Astrocyte (in vitro differentiated cells and primary cell): Measurements from ENCODE around the gene EPHB2. TPM values are rescaled to one million over a fixed set of nuclear protein-coding genes. Genes with fewer than 3 reads are reported as not detected.

ENCODE experiments used
- DNase-seq: peaks from one replicate; pipeline ENCODE4 v3.0.0-alpha.2; 2010; ENCODE audit warnings: low read depth
- FAIRE-seq: peaks from 2 replicates; lab custom pipeline; 2011; peaks lifted over from hg19 to GRCh38; lab: Jason Lieb, UNC
- H2AFZ ChIP-seq: 2 replicates; pipeline ENCODE4 v1.6.0; 2012; ENCODE audit warnings: low read depth, low read length, inconsistent platforms
- H3K27ac ChIP-seq: 2 replicates; pipeline ENCODE4 v1.5.1; 2011; ENCODE audit warnings: low read depth, low read length, inconsistent platforms
- H3K27me3 ChIP-seq: 2 replicates; pipeline ENCODE4 v1.6.0; 2011; ENCODE audit warnings: low read length, inconsistent platforms; ENCODE audit not compliant: insufficient read depth
- H3K36me3 ChIP-seq: 2 replicates; pipeline ENCODE4 v1.5.1; 2011; ENCODE audit warnings: low read length, inconsistent platforms; ENCODE audit not compliant: insufficient read depth
- H3K4me1 ChIP-seq: 2 replicates; pipeline ENCODE4 v1.5.1; 2011; ENCODE audit warnings: low read length, inconsistent platforms; ENCODE audit not compliant: insufficient read depth
- H3K4me2 ChIP-seq: 2 replicates; pipeline ENCODE4 v1.6.0; 2012; ENCODE audit warnings: low read length, inconsistent platforms
- H3K4me3 ChIP-seq: 2 replicates; pipeline ENCODE4 v1.5.1; 2011; ENCODE audit warnings: low read depth, mild to moderate bottlenecking, low read length, inconsistent platforms; ENCODE audit not compliant: insufficient read depth
- H3K79me2 ChIP-seq: 2 replicates; pipeline ENCODE4 v1.6.0; 2012; ENCODE audit warnings: mild to moderate bottlenecking, low read length, inconsistent platforms; ENCODE audit not compliant: insufficient read depth
- H3K9ac ChIP-seq: 2 replicates; pipeline ENCODE4 v1.6.0; 2012; ENCODE audit warnings: mild to moderate bottlenecking, low read length, inconsistent platforms
- H3K9me3 ChIP-seq: 2 replicates; pipeline ENCODE4 v1.5.1; 2012; ENCODE audit warnings: low read depth, mild to moderate bottlenecking, low read length, inconsistent platforms; ENCODE audit not compliant: insufficient read depth
- H4K20me1 ChIP-seq: 2 replicates; pipeline ENCODE4 v1.6.0; 2012; ENCODE audit warnings: low read length, inconsistent platforms; ENCODE audit not compliant: insufficient read depth
- H3K27ac Mint-ChIP-seq: one replicate; pipeline ENCODE4 v1.8.0; 2021; ENCODE audit warnings: mild to moderate bottlenecking, mixed read lengths; ENCODE audit not compliant: unreplicated experiment
- H3K27me3 Mint-ChIP-seq: one replicate; pipeline ENCODE4 v1.8.0; 2021; ENCODE audit warnings: low read depth, mixed read lengths; ENCODE audit not compliant: unreplicated experiment
- H3K36me3 Mint-ChIP-seq: one replicate; pipeline ENCODE4 v1.8.0; 2021; ENCODE audit warnings: low read depth, mixed read lengths; ENCODE audit not compliant: unreplicated experiment
- H3K4me1 Mint-ChIP-seq: one replicate; pipeline ENCODE4 v1.8.0; 2021; ENCODE audit warnings: low read depth, mixed read lengths; ENCODE audit not compliant: unreplicated experiment
- H3K4me3 Mint-ChIP-seq: one replicate; pipeline ENCODE4 v1.8.0; 2021; ENCODE audit warnings: mild to moderate bottlenecking, moderate library complexity, mixed read lengths; ENCODE audit not compliant: unreplicated experiment
- H3K9me3 Mint-ChIP-seq: one replicate; pipeline ENCODE4 v1.8.0; 2021; ENCODE audit warnings: mild to moderate bottlenecking, mixed read lengths; ENCODE audit not compliant: unreplicated experiment
- EZH2 ChIP-seq: IDR thresholded peaks from 2 replicates; pipeline ENCODE4 v1.6.1; 2012; ENCODE audit warnings: mild to moderate bottlenecking, low read length, inconsistent platforms; ENCODE audit not compliant: insufficient read depth
- total RNA-seq: library from RNA; stranded (reverse); gene quantifications from 2 replicates; pipeline ENCODE4 v1.2.1, GENCODE V29; 2021
- TF ChIP-seq, protein P1 (sequence below): IDR thresholded peaks from 2 replicates; pipeline ENCODE4 v1.5.1; 2011; ENCODE audit warnings: low read depth, mild to moderate bottlenecking, inconsistent platforms, low read length, moderate library complexity; ENCODE audit not compliant: insufficient read depth

EPHB2 gene
- total RNA-seq, 1 donor from 2014 or later, result 8.4 TPM

- peaks cover 9% of the 10 kb centered on the region for H3K4me1 Mint-ChIP-seq
- DNase-seq (no peak), FAIRE-seq (no peak)
- H3K27me3 ChIP-seq, result no peaks in the 10 kb centered on the region
- no peak overlapping the region for H3K4me2 ChIP-seq
- H3K27me3 Mint-ChIP-seq, result peaks cover 23% of the 10 kb centered on the region
- H3K36me3 Mint-ChIP-seq, result no peaks in the 10 kb centered on the region
- no peak overlapping the region for H3K4me3 ChIP-seq
- no peaks in the 10 kb centered on the region for H3K9me3 Mint-ChIP-seq
- H3K27ac Mint-ChIP-seq, result no peak overlapping the region
- H3K4me1 ChIP-seq, result peaks cover 9% of the 10 kb centered on the region
- TF ChIP-seq, protein P1, sequence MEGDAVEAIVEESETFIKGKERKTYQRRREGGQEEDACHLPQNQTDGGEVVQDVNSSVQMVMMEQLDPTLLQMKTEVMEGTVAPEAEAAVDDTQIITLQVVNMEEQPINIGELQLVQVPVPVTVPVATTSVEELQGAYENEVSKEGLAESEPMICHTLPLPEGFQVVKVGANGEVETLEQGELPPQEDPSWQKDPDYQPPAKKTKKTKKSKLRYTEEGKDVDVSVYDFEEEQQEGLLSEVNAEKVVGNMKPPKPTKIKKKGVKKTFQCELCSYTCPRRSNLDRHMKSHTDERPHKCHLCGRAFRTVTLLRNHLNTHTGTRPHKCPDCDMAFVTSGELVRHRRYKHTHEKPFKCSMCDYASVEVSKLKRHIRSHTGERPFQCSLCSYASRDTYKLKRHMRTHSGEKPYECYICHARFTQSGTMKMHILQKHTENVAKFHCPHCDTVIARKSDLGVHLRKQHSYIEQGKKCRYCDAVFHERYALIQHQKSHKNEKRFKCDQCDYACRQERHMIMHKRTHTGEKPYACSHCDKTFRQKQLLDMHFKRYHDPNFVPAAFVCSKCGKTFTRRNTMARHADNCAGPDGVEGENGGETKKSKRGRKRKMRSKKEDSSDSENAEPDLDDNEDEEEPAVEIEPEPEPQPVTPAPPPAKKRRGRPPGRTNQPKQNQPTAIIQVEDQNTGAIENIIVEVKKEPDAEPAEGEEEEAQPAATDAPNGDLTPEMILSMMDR, result no peak
- no peak for TF ChIP-seq EZH2
- no peak overlapping the region for H2AFZ ChIP-seq
- H3K79me2 ChIP-seq, result peaks cover 87% of the 10 kb centered on the region
- peaks cover 74% of the 10 kb centered on the region for H4K20me1 ChIP-seq
- H3K9me3 ChIP-seq, result no peaks in the 10 kb centered on the region
- H3K27ac ChIP-seq, result no peak overlapping the region
- H3K9ac ChIP-seq, result no peak overlapping the region
- no peaks in the 10 kb centered on the region for H3K36me3 ChIP-seq
- no peak overlapping the region for H3K4me3 Mint-ChIP-seq
These were observed 49.8 kb downstream of the EPHB2 start for GRCh38 chr1:22760455-22760854.

DNA sequence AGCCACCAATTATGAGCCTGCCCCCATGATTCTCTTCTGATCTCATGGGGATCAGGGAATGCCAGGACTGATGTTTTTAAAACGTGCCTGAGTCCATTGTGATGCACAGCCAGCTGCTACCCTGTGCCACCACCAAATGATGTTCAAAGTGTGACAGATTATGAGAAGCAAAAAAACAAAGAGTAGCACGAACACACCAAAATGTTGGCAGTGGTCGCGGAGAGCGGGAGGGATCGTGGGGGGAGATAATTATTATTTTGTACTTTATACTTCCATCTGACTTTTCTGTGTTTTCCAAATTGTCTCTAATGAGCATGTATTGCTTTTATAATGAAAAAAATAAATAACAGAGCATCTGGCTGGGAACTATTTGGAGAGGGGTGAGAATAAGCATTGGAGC, 50.5 kb downstream of the EPHB2 start:
- Histone ChIP-seq H3K9ac (no peak overlapping the region), H3K4me1 (peaks cover 3% of the 10 kb centered on the region), H3K4me3 (no peak overlapping the region), H3K79me2 (peaks cover 87% of the 10 kb centered on the region), H3K27ac (no peak overlapping the region), H2AFZ (no peak overlapping the region), H3K27me3 (no peaks in the 10 kb centered on the region), H3K36me3 (no peaks in the 10 kb centered on the region), H3K4me2 (no peak overlapping the region), H3K9me3 (no peaks in the 10 kb centered on the region), H4K20me1 (peaks cover 79% of the 10 kb centered on the region)
- H3K27me3 Mint-ChIP-seq, result peaks cover 28% of the 10 kb centered on the region
- FAIRE-seq (no peak), DNase-seq (no peak)
- no peaks in the 10 kb centered on the region for H3K36me3 Mint-ChIP-seq
- no peak overlapping the region for H3K4me3 Mint-ChIP-seq
- no peak overlapping the region for H3K27ac Mint-ChIP-seq
- peaks cover 6% of the 10 kb centered on the region for H3K4me1 Mint-ChIP-seq
- no peaks in the 10 kb centered on the region for H3K9me3 Mint-ChIP-seq
- TF ChIP-seq, protein P1, result no peak
- TF ChIP-seq EZH2, result no peak

DNA sequence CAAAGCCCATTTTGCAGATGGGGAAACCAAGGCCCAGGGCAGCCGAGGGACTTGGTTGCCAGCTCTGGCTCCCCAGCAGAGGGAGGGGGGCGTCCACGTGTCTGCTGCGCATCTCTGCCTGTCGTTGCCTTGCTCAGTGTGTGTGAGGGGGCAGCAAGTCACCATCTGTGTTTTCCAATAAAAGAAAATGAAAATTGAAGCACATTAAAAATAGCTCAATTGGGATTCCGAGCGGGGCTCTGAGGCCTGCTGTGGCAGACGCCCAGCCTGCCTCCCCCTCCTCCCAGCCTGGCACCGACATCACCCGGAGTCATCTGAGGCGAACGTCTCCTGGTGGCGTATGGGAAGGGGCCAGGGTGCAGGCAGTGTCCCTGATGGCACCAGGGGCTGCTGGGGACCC, 51.2 kb downstream of the EPHB2 start:
- Mint-ChIP-seq H3K36me3 (peaks cover 2% of the 10 kb centered on the region), H3K27me3 (peaks cover 28% of the 10 kb centered on the region), H3K9me3 (no peaks in the 10 kb centered on the region), H3K4me3 (no peak overlapping the region), H3K27ac (no peak overlapping the region), H3K4me1 (peaks cover 6% of the 10 kb centered on the region)
- no peaks in the 10 kb centered on the region for H3K9me3 ChIP-seq
- H3K9ac ChIP-seq, result no peak overlapping the region
- no peak overlapping the region for H3K4me2 ChIP-seq
- H3K36me3 ChIP-seq, result no peaks in the 10 kb centered on the region
- H2AFZ ChIP-seq, result no peak overlapping the region
- H3K4me1 ChIP-seq, result no peaks in the 10 kb centered on the region
- FAIRE-seq (no peak), DNase-seq (no peak)
- H3K27me3 ChIP-seq, result no peaks in the 10 kb centered on the region
- H3K27ac ChIP-seq, result no peak overlapping the region
- H3K79me2 ChIP-seq, result peaks cover 87% of the 10 kb centered on the region
- peaks cover 80% of the 10 kb centered on the region for H4K20me1 ChIP-seq
- TF ChIP-seq, protein P1, result no peak
- no peak for TF ChIP-seq EZH2
- no peak overlapping the region for H3K4me3 ChIP-seq
